Activated T-cell treated with anti-CD3 and anti-CD28 coated beads, Interleukin-2, amount 50 U/mL, for 72 hours (primary cell): ENCODE measurements around the gene SIAH2. TPM values are rescaled to one million over a fixed set of nuclear protein-coding genes. Genes with fewer than 3 reads are reported as not detected.

Experiments
- ATAC-seq, 2 donors: fragments of 150-1000 bp; cut with Tn5 transposase; replicated peaks in 1 of 2; 2 replicates each; pipeline ENCODE4 v1.10.0; 2021; ENCODE audit warnings: moderate library complexity in 2 of 2, mild to moderate bottlenecking in 1 of 2
- DNase-seq, 2 donors: peaks; one replicate each; pipeline ENCODE4 v3.0.0; 2021 to 2022; ENCODE audit warnings: mixed read lengths in 1 of 2
- H3K27ac Mint-ChIP-seq: one replicate; pipeline ENCODE4 v1.8.0; 2022; ENCODE audit warnings: mild to moderate bottlenecking, moderate library complexity, mixed read lengths
- H3K27me3 Mint-ChIP-seq: one replicate; pipeline ENCODE4 v1.8.0; 2022; ENCODE audit warnings: low read depth, mixed read lengths
- H3K36me3 Mint-ChIP-seq, 2 donors: one replicate each; pipeline ENCODE4 v1.8.0; 2022; ENCODE audit warnings: mixed read lengths in 2 of 2, mild to moderate bottlenecking in 1 of 2; ENCODE audit not compliant: insufficient read depth in 2 of 2
- H3K4me1 Mint-ChIP-seq: one replicate; pipeline ENCODE4 v1.8.0; 2022; ENCODE audit warnings: low read depth, mixed read lengths
- H3K4me3 Mint-ChIP-seq, 2 donors: one replicate each; pipeline ENCODE4 v1.8.0; 2022; ENCODE audit warnings: mild to moderate bottlenecking in 2 of 2, mixed read lengths in 2 of 2, moderate library complexity in 2 of 2
- H3K9me3 Mint-ChIP-seq, 2 donors: one replicate each; pipeline ENCODE4 v1.8.0; 2022; ENCODE audit warnings: mixed read lengths in 2 of 2
- total RNA-seq, 2 donors: library from RNA; stranded (reverse); gene quantifications; one replicate each; pipeline ENCODE4 v1.2.3, GENCODE V29; 2022

Gene SIAH2
- total RNA-seq, 2 donors from 2014 or later = 91.2 to 124 TPM

DNA sequence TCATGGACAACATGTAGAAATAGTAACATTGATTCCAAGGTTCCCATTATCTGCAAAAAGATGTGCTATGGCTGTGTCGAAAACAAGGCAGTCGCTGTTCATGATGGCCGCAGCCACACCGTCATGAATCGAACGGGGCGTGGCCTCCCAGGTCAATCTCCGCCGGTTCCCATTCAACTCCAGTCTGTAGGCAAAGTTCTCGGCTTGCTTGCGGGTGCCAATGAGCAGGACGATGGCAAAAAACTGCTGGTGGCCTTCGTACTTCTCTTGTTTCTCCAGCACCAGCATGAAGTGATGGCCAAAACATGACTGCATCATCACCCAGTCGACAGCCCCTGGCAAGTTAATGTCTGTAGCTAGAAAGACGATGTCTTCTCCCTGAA lies 20.8 kb downstream of the SIAH2 start:
- H3K27ac Mint-ChIP-seq = peak overlapping the region; percentile 98
- peak overlapping the region; percentile 44 to 59 for H3K4me3 Mint-ChIP-seq
- H3K4me1 Mint-ChIP-seq = peaks cover 100% of the 10 kb centered on the region
- no peak for DNase-seq
- no peaks in the 10 kb centered on the region for H3K27me3 Mint-ChIP-seq
- H3K9me3 Mint-ChIP-seq = no peaks in the 10 kb centered on the region
- ATAC-seq = no peak
- peaks cover 14 to 38% of the 10 kb centered on the region in 2 donors for H3K36me3 Mint-ChIP-seq

- Mint-ChIP-seq H3K4me3 (peak overlapping the region; percentile 91 to 94), H3K4me1 (peaks cover 100% of the 10 kb centered on the region), H3K9me3 (no peaks in the 10 kb centered on the region), H3K27ac (peak overlapping the region; percentile 98), H3K36me3 (peaks cover 13 to 33% of the 10 kb centered on the region in 2 donors), H3K27me3 (no peaks in the 10 kb centered on the region)
- ATAC-seq (no peak), DNase-seq (no peak)
Observed at GRCh38 chr3:150741497-150742140, 21.4 kb downstream of the SIAH2 start.

DNA sequence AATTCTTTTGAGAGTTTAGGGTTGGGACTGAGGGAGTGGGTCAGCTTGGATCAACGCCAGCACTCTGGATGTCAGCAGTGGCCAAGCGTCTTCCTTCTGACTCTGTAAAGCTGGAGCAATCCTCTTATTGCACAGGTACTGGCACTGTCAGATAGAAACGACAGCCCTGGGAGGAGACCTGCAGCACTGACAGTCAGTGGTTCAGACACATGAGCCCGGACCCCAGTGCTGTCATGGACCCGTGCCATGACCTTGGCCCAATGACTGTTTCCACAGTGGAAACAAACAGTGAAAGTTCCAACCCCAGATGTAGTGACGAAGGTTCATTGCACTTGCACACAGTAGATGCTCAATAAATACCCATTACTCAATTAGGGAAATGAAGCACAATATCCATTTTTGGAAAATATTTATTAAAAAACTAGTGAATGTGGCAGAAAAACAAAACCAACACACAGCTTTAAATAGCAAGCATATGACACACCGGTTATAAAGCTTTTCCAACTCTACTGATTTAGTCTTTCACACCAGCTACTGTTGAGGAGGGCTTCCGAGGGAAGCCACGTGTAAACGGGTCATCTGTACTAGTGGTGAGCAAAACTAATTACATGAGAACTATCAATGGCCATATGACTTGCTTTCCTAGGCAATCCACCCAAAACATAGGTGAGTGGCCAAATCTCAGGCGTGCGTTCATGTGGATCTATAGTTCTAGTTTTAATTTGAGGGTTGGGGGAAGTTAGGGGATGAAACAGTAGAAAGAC lies 22.1 kb downstream of the SIAH2 start:
- H3K36me3 Mint-ChIP-seq = peaks cover 11 to 30% of the 10 kb centered on the region in 2 donors
- ATAC-seq (peak; percentile 43 to 45), DNase-seq (peak; percentile 53 to 69)
- peaks cover 100% of the 10 kb centered on the region for H3K4me1 Mint-ChIP-seq
- H3K27ac Mint-ChIP-seq = peak overlapping the region; percentile 98
- no peaks in the 10 kb centered on the region for H3K9me3 Mint-ChIP-seq
- no peaks in the 10 kb centered on the region for H3K27me3 Mint-ChIP-seq
- peak overlapping the region; percentile 91 to 94 for H3K4me3 Mint-ChIP-seq

DNA sequence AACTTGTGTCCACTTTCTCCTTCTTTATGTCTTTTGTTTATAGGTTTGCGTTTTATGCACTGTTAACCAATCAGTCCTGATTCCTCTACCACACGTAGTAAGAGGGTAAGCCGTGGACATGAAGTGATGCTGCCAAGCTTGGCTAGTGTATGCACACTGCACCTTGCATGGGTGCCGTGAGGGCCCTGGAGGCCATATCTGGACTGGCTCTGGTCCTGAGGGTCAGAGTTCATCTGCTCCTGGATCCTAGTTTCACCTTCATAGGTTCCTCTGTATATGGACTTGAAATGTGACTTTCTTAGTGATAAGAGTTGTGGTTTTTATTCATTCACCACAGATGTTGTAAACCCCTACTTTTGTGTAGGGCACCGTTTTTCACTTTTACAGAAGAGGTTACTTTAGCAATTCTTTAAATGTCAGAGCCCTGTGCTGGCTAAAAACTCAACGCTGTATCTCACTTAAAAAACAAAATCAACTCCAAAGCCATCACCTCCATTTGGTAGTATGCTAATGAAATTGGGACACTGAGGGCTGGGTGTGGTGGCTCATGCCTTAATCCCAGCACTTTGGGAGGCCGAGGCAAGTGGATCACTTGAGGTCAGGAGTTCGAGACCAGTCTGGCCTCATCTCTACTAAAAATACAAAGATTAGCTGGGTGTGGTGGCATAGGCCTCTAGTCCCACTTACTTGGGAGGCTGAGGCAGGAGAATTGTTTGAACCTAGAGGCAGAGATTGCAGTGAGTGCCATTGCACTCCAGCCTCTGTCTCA lies 22.9 kb downstream of the SIAH2 start:
- ATAC-seq = peak; percentile 44 to 45
- Mint-ChIP-seq H3K4me1 (peaks cover 100% of the 10 kb centered on the region), H3K9me3 (no peaks in the 10 kb centered on the region), H3K4me3 (peak overlapping the region; percentile 91 to 94), H3K27me3 (no peaks in the 10 kb centered on the region), H3K27ac (peak overlapping the region; percentile 98), H3K36me3 (peaks cover 9 to 26% of the 10 kb centered on the region in 2 donors)
- DNase-seq = peak; percentile 30 to 47

DNA sequence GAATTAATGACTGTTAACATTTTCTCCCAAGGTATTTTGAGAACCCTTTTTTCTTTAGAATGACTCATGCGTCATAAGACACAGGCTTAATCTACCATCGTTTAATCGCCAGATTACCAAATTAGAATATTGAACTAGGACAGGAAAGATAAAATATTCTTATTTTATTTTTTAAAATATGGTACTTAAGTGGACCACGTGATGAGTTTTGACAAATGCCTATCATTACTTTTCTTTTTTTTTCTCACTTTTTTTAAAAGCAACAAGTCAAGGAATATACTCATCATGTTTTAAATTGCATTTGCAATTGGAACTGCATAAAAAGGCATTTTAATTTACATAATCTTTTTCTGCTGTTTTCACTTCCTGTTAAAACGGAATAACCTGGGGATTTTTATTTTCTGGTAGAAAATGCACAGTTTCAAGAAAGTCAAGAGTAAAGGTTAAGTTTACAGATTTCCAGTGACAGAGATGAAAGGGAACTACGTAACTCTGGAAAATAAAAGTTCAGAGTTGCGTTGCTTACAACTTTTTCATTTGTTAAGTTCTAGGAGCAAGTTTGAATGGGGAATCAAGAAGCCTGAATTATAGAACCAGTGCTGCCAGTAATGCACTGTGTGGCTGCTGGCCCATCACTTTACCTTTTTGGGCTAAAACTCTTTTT lies 23.6 kb downstream of the SIAH2 start:
- DNase-seq (no peak), ATAC-seq (peak; percentile 3 to 16)
- no peaks in the 10 kb centered on the region for H3K27me3 Mint-ChIP-seq
- H3K27ac Mint-ChIP-seq = peak overlapping the region; percentile 98
- H3K9me3 Mint-ChIP-seq = no peaks in the 10 kb centered on the region
- H3K4me1 Mint-ChIP-seq = peaks cover 96% of the 10 kb centered on the region
- peak overlapping the region; percentile 91 to 94 for H3K4me3 Mint-ChIP-seq
- peaks cover 8 to 26% of the 10 kb centered on the region in 2 donors for H3K36me3 Mint-ChIP-seq

GRCh38 chr3:150738688-150739087 lies 24.3 kb downstream of the SIAH2 start:
- H3K4me1 Mint-ChIP-seq = peaks cover 96% of the 10 kb centered on the region
- H3K36me3 Mint-ChIP-seq = peaks cover 8 to 24% of the 10 kb centered on the region in 2 donors
- no peaks in the 10 kb centered on the region for H3K27me3 Mint-ChIP-seq
- peak overlapping the region; percentile 91 to 94 for H3K4me3 Mint-ChIP-seq
- DNase-seq = no peak
- no peak for ATAC-seq
- no peaks in the 10 kb centered on the region for H3K9me3 Mint-ChIP-seq
- peak overlapping the region; percentile 98 for H3K27ac Mint-ChIP-seq

GRCh38 chr3:150737874-150738679 lies 24.9 kb downstream of the SIAH2 start:
- Mint-ChIP-seq H3K4me1 (peaks cover 95% of the 10 kb centered on the region), H3K4me3 (peak overlapping the region; percentile 91 to 94), H3K9me3 (no peaks in the 10 kb centered on the region), H3K27ac (peak overlapping the region; percentile 98), H3K27me3 (no peaks in the 10 kb centered on the region), H3K36me3 (peaks cover 7 to 19% of the 10 kb centered on the region in 2 donors)
- ATAC-seq (peak; percentile 79 to 82), DNase-seq (peak; percentile 70 to 83)

DNA sequence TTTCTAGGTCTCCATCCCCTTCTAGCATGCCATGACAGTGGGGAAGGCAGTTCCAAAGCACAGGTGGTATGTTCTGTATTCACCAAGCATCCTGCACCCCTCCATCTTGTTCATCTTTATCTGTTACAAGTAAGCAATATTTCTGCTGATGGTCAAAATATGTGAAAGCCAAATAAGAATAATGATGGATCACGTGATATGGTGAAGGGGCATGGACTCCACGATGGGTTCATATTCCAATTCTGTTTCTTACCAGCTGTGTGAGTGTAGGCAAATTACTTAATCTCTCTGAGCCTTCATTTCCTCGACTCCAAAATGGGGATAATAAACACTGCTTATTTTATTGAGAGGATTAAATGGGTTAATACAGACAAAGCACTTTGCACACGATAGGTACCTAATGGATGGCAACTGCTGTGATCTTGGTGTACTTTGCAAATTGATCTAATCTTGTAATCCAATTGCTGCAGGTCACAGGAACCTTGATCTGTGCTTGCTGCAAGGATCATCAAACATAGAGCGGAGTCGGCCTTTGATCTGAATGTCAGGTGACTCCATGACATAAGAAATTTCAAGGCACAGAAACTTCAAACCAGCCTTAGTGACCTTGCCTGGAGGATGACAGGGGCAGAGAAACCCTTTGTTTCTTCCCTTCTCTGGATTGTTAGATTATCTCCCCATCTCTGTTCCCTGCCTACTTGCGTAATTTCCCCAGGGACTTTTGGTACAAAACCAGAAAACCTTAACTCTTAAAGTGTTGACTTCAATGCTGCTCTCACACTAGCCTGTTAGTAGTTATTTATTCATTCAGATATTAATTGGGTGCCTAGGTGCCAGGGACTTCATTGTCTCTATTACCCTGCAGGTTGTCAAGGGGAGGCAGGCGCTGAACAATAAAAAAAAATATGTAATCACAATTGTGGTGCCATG lies 25.8 kb downstream of the SIAH2 start:
- no peaks in the 10 kb centered on the region for H3K9me3 Mint-ChIP-seq
- peak overlapping the region; percentile 91 to 94 for H3K4me3 Mint-ChIP-seq
- ATAC-seq = no peak
- H3K4me1 Mint-ChIP-seq = peaks cover 86% of the 10 kb centered on the region
- H3K27me3 Mint-ChIP-seq = no peaks in the 10 kb centered on the region
- peaks cover 4 to 13% of the 10 kb centered on the region in 2 donors for H3K36me3 Mint-ChIP-seq
- DNase-seq = no peak
- peak overlapping the region; percentile 98 for H3K27ac Mint-ChIP-seq

DNA sequence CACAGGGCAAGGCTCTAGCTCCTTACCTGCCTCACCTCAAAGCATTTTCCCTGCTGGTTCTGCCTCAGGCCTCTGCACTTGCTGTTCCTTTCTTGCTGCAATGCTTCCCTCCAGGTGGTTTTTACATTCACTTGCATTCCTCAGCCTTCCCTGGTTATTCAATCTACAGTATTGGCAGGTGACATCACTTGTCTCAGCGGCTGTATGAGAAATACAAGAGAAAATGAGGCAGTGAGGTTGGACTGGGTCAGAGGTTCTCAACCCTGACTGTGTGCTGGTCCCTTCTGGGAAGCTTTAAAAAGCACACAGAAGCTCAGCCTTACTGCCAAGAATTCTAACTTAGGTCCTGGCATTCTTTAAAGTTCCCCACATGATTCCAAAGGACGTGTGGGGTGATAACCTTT lies 26.7 kb downstream of the SIAH2 start:
- no peak for DNase-seq
- Mint-ChIP-seq H3K4me3 (no peak overlapping the region), H3K9me3 (no peaks in the 10 kb centered on the region), H3K27me3 (no peaks in the 10 kb centered on the region), H3K27ac (no peak overlapping the region), H3K36me3 (peaks cover 3 to 11% of the 10 kb centered on the region in 2 donors), H3K4me1 (peaks cover 77% of the 10 kb centered on the region)
- ATAC-seq = no peak

DNA sequence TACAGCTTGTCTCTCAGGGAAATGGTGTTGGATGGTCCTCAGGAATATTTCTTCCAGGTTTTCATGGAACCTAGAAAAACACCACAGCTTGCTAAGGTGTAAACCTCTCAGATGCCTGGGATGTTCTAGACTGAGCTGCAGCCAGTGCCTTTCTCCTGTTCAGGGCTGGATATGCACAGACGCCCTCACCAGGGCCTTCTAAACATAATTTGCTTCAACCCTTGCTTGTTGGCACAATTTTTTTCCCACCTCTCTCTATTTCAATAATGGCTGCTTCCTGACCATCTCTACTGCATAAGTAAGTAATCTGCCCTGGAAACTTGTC lies 28.2 kb downstream of the SIAH2 start:
- H3K36me3 Mint-ChIP-seq = peaks cover 0 to 2% of the 10 kb centered on the region in 2 donors
- H3K4me1 Mint-ChIP-seq = peaks cover 62% of the 10 kb centered on the region
- H3K9me3 Mint-ChIP-seq = no peaks in the 10 kb centered on the region
- no peak overlapping the region for H3K4me3 Mint-ChIP-seq
- no peak for DNase-seq
- H3K27ac Mint-ChIP-seq = no peak overlapping the region
- no peaks in the 10 kb centered on the region for H3K27me3 Mint-ChIP-seq
- ATAC-seq = no peak

DNA sequence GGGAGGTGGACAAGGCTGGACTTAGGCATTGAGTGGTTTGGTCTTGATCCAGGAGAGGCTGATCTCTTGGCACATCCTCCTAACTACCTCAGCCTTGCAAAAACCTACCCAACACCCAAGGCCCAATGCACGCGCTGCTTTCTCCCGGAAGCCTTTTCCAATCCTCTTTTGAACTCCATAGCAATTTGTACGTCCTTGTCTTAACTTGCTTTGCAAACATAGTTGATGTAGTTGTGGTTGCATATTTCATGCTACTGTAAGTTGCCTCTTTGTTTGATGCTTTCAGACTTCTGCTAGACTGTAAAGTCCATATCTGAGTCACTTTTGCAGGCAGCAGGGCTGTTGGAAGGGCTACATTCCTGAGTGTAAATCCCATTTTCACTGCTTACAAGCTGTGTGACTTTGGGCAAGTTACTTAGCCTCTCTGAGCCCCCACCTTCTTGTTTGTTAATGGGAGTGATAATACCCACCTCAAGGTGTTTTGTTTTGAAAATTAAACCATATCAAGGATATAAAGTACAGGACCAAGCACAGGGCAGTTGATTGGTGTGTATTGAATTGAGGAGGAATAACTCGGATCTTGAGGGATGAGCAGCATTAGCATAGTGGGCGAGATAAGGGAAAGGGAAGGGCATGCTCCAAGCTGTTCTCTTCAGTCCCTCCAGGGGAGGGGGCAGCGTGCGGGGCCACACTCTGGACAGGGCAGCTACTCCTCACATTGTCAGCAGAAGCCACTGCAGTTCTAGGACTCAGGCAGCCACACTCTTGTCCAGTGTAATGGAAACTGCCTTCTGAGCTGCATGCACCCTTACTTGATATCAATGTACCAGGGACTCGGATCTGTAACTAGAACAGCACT lies 28.8 kb downstream of the SIAH2 start:
- no peak for DNase-seq
- no peak for ATAC-seq
- H3K27ac Mint-ChIP-seq = no peak overlapping the region
- H3K9me3 Mint-ChIP-seq = no peaks in the 10 kb centered on the region
- no peaks in the 10 kb centered on the region for H3K27me3 Mint-ChIP-seq
- H3K36me3 Mint-ChIP-seq = peaks cover 0 to 2% of the 10 kb centered on the region in 2 donors
- H3K4me3 Mint-ChIP-seq = no peak overlapping the region
- H3K4me1 Mint-ChIP-seq = peaks cover 56% of the 10 kb centered on the region
